HG03025 (cell line): ENCODE measurements around the gene TMEM94.

ENCODE experiments used
- ATAC-seq: cut with Tn5 transposase; IDR thresholded peaks from one replicate; pipeline ENCODE4 v1.9.1; 2021; ENCODE audit warnings: mild to moderate bottlenecking, moderate library complexity; ENCODE audit not compliant: unreplicated experiment, low FRiP score

Gene TMEM94

GRCh38 chr17:75492555-75493168 is 36.2 kb downstream of the TMEM94 start:
- ATAC-seq, result no peak

- no peak for ATAC-seq
Observed at GRCh38 chr17:75493476-75494129, 37.2 kb downstream of the TMEM94 start.

- no peak for ATAC-seq
Observed at GRCh38 chr17:75494326-75494877, 38.0 kb downstream of the TMEM94 start.

GRCh38 chr17:75496005-75496404 is 39.6 kb downstream of the TMEM94 start:
- ATAC-seq, result no peak

GRCh38 chr17:75498039-75498725 is 41.7 kb downstream of the TMEM94 start:
- ATAC-seq, result no peak

GRCh38 chr17:75498726-75499213 is 42.3 kb downstream of the TMEM94 start:
- no peak for ATAC-seq

GRCh38 chr17:75499313-75500022 is 43.0 kb downstream of the TMEM94 start:
- ATAC-seq, result no peak

- ATAC-seq, result no peak
Observed at GRCh38 chr17:75500419-75501216, 44.2 kb downstream of the TMEM94 start.

- no peak for ATAC-seq
Observed at GRCh38 chr17:75501378-75502071, 45.1 kb downstream of the TMEM94 start.

- no peak for ATAC-seq
Observed at GRCh38 chr17:75502072-75502720, 45.8 kb downstream of the TMEM94 start.

- ATAC-seq, result no peak
Observed at GRCh38 chr17:75502721-75503329, 46.4 kb downstream of the TMEM94 start.

GRCh38 chr17:75503337-75503950 is 47.0 kb downstream of the TMEM94 start:
- ATAC-seq, result no peak

- no peak for ATAC-seq
Observed at GRCh38 chr17:75503976-75504346, 47.5 kb downstream of the TMEM94 start.

GRCh38 chr17:75504347-75505151 is 48.1 kb downstream of the TMEM94 start:
- ATAC-seq, result no peak

GRCh38 chr17:75505152-75505409 is 48.6 kb downstream of the TMEM94 start:
- ATAC-seq, result no peak

- ATAC-seq, result no peak
Observed at GRCh38 chr17:75505640-75506039, 49.2 kb downstream of the TMEM94 start.

GRCh38 chr17:75506134-75506533 is 49.7 kb downstream of the TMEM94 start:
- no peak for ATAC-seq

GRCh38 chr17:75506888-75507287 is 50.5 kb downstream of the TMEM94 start:
- ATAC-seq, result no peak
